Calu3 (cell line): ENCODE data around the gene CH25H. TPM values are rescaled to one million over a fixed set of nuclear protein-coding genes. Genes with fewer than 3 reads are reported as not detected.

ENCODE experiments used
- BruUV-seq: library from RNA; stranded (reverse); fragments of 400-500 nt; replicated peaks from 2 replicates; lab custom pipeline; 2021; lab: Mats Ljungman, UMichigan
- CTCF ChIA-PET: fragments of 300-600 bp; sonication (Branson Sonifier 250); formaldehyde crosslinking; loops from one replicate; lab custom pipeline; 2022; ENCODE audit warnings: antibody characterized with exemption; lab: Charles Lee
- DNase-seq: peaks from one replicate; pipeline ENCODE4 v3.0.0; 2022
- H3K27ac Mint-ChIP-seq: one replicate; pipeline ENCODE4 v1.8.0; 2022; ENCODE audit warnings: mixed read lengths; ENCODE audit not compliant: unreplicated experiment
- H3K27me3 Mint-ChIP-seq: one replicate; pipeline ENCODE4 v1.8.0; 2022; ENCODE audit warnings: mixed read lengths; ENCODE audit not compliant: unreplicated experiment
- H3K36me3 Mint-ChIP-seq: one replicate; pipeline ENCODE4 v1.8.0; 2022; ENCODE audit warnings: mild to moderate bottlenecking, moderate library complexity, mixed read lengths; ENCODE audit not compliant: insufficient read depth, unreplicated experiment
- H3K4me1 Mint-ChIP-seq: one replicate; pipeline ENCODE4 v1.8.0; 2022; ENCODE audit warnings: mild to moderate bottlenecking, low read depth, mixed read lengths; ENCODE audit not compliant: unreplicated experiment
- H3K4me3 Mint-ChIP-seq: one replicate; pipeline ENCODE4 v1.8.0; 2022; ENCODE audit warnings: mild to moderate bottlenecking, low read depth, moderate library complexity, mixed read lengths; ENCODE audit not compliant: unreplicated experiment
- H3K9me3 Mint-ChIP-seq: one replicate; pipeline ENCODE4 v1.8.0; 2022; ENCODE audit warnings: low read depth, mixed read lengths; ENCODE audit not compliant: unreplicated experiment
- intact Hi-C: fragments of 100-400 bp; cut with micrococcal nuclease; formaldehyde crosslinking; loops from one replicate; pipeline ENCODE4 v1.10.0; 2022; ENCODE audit not compliant: unreplicated experiment
- total RNA-seq: library from RNA; stranded (reverse); gene quantifications from 2 replicates; pipeline ENCODE4 v1.2.3, GENCODE V29; 2022
- TF ChIP-seq, protein P1 (sequence below): fragments of 200-600 bp; IDR thresholded peaks from one replicate; pipeline ENCODE4 v1.8.0; 2022; ENCODE audit warnings: antibody characterized with exemption; ENCODE audit not compliant: unreplicated experiment

The CH25H gene
- total RNA-seq, 1 experiment from 2014 or later: not detected

DNA sequence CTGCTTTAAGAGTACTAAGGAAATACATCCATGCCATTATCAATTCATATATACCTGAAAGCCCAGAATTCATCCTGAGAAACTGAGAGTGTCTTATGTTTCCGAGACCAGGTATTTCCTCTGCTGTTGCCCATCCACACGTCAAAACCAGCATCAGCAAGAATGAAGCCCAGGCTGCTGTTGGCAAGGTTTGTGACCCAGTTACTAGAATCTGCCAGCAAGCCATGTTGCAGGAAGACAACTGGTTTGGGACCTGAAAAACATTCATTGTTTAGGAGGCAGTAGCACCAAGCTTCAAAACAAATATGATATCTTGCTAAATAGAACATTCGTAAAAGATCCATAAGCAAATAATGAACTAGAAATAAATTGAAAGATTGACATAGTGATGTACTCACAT is 21.0 kb upstream of the CH25H start:
- Mint-ChIP-seq H3K27ac (no peak overlapping the region), H3K4me1 (no peaks in the 10 kb centered on the region), H3K9me3 (no peaks in the 10 kb centered on the region), H3K36me3 (no peaks in the 10 kb centered on the region), H3K27me3 (no peaks in the 10 kb centered on the region), H3K4me3 (no peak overlapping the region)
- no TSS peak for BruUV-seq
- TF ChIP-seq, protein P1, sequence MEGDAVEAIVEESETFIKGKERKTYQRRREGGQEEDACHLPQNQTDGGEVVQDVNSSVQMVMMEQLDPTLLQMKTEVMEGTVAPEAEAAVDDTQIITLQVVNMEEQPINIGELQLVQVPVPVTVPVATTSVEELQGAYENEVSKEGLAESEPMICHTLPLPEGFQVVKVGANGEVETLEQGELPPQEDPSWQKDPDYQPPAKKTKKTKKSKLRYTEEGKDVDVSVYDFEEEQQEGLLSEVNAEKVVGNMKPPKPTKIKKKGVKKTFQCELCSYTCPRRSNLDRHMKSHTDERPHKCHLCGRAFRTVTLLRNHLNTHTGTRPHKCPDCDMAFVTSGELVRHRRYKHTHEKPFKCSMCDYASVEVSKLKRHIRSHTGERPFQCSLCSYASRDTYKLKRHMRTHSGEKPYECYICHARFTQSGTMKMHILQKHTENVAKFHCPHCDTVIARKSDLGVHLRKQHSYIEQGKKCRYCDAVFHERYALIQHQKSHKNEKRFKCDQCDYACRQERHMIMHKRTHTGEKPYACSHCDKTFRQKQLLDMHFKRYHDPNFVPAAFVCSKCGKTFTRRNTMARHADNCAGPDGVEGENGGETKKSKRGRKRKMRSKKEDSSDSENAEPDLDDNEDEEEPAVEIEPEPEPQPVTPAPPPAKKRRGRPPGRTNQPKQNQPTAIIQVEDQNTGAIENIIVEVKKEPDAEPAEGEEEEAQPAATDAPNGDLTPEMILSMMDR: no peak
- DNase-seq: no peak
- CTCF ChIA-PET: no interaction called here
- intact Hi-C loops: no loop called here

DNA sequence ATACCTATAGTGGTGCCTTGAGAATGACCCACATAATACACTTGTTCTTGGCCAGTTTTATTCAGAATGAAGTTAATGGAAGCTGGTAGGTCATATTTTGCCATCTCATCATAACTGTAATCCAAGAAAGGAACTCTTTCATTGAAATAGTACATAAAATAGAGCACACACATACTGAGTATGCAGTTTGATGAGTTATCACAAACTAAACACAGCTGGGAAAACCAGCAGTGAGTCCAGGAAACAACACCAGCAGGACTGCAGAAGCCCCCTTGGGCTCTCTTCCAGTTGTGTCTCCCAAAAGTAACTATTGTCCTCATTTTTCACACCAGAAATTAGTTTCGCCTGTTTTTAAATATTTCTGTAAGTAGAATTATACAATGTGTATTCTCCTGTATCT is 19.8 kb upstream of the CH25H start:
- Mint-ChIP-seq H3K4me3 (no peak overlapping the region), H3K9me3 (no peaks in the 10 kb centered on the region), H3K27ac (no peak overlapping the region), H3K4me1 (no peaks in the 10 kb centered on the region), H3K27me3 (no peaks in the 10 kb centered on the region), H3K36me3 (no peaks in the 10 kb centered on the region)
- BruUV-seq: no TSS peak
- intact Hi-C loops: no loop called here
- CTCF ChIA-PET: no interaction called here
- TF ChIP-seq, protein P1: no peak
- DNase-seq: no peak

DNA sequence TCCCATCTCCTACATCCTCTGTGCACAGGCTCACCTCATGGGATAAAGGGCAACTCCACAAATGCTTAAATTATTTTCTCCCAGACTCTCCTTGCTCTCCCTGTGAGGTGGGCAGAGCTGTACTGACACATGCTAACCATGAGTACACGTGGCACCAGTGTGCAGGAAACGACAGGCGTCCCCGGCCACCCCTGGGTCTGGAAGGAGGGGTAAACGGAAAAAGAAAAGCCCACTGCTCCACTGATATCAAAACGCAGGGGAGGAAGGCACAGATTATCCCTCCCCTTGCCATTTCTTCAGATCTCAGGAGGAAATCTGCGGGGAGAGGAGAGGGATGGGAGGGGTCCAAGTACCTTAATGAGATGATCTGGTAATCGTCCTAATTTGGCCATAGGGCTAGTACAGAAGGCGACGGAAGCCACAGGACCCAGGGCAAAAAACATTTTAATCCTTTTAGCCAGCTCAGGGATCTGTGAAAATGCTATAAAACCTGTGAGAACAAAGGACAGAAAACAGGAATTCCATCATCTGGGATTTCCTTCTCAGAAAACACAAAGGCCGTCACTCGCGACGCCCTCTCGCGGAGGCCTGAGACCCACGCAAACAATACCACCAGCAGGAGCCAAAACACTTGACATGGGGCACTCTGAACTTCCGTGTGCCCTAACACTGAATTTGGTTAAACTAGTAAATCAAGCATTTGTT is 17.8 kb upstream of the CH25H start:
- H3K27ac Mint-ChIP-seq: no peak overlapping the region
- CTCF ChIA-PET: no interaction called here
- TF ChIP-seq, protein P1: no peak
- no peaks in the 10 kb centered on the region for H3K36me3 Mint-ChIP-seq
- no peaks in the 10 kb centered on the region for H3K27me3 Mint-ChIP-seq
- intact Hi-C loops: no loop called here
- no peaks in the 10 kb centered on the region for H3K4me1 Mint-ChIP-seq
- no peak for DNase-seq
- no peaks in the 10 kb centered on the region for H3K9me3 Mint-ChIP-seq
- no TSS peak for BruUV-seq
- H3K4me3 Mint-ChIP-seq: no peak overlapping the region

DNA sequence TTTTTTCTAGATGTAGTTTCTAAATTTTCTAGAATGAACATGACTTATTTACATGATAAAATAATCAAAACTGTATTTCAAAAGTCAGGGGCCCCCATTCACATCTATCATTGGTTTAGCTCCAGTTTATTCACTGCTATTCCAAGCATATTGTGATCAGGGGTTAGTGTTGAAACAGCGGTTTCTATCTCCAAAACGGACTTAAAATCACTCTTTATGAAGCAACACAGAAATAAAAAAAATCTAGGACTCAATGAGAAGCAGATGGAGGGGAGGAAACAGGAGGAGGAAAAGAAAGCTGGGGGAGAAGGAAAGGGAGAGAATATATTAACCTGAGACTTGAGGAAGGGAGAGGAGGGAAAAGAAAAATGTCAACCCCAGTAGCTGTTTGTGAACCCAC is 14.8 kb upstream of the CH25H start:
- CTCF ChIA-PET: no interaction called here
- BruUV-seq: no TSS peak
- no peak overlapping the region for H3K27ac Mint-ChIP-seq

More for the DNA sequence above, 14.8 kb upstream of the CH25H start:
- Mint-ChIP-seq H3K4me3 (no peak overlapping the region), H3K27me3 (no peaks in the 10 kb centered on the region), H3K4me1 (no peaks in the 10 kb centered on the region), H3K9me3 (no peaks in the 10 kb centered on the region), H3K36me3 (no peaks in the 10 kb centered on the region)
- intact Hi-C loops: no loop called here
- no peak for DNase-seq
- TF ChIP-seq, protein P1: no peak
